Right lobe of liver (tissue), 4 donors: ENCODE data around the gene RRAGD.

Experiments
- CTCF ChIP-seq, 4 donors: fragments of 200-600 bp in 3 of 4; fragments of 450-650 bp in 1 of 4; IDR thresholded peaks; one replicate each; pipeline versions ENCODE4 v1.5.1 to v1.8.0; 2016 to 2022; ENCODE audit warnings: antibody characterized with exemption in 4 of 4, mild to moderate bottlenecking in 2 of 4
- POLR2A ChIP-seq: fragments of 450-650 bp; IDR thresholded peaks from one replicate; pipeline ENCODE4 v1.6.1; 2017; ENCODE audit warnings: antibody characterized with exemption, mild to moderate bottlenecking
- donor health status: DM: no; HTN: no; CAD: no.
- donor health status: DM: no; HTN: no; CAD: no.
- donor health status: DM: no; HTN: yes; CAD: no.

GRCh38 chr6:89412071-89413005 lies at the start of gene RRAGD:
- TF ChIP-seq POLR2A (peak; percentile 51), CTCF (IDR thresholded peaks at IDR 0.05) (no peak)
